ENCODE data around the gene SNX14.

- TF ChIP-seq GABPA (IDR thresholded peaks at IDR 0.05; ENCODE audit: low read depth) (no peak), CTCF (IDR thresholded peaks at IDR 0.05; ENCODE audit: insufficient read depth, low read length) (no peak), POLR2AphosphoS5 (IDR thresholded peaks at IDR 0.05; ENCODE audit: low read depth) (0 out of 2 replicates have a peak, but pooled peaks have one; percentile 4)
Measured at GRCh38 chr6:85594197-85594930, 706 bp upstream of the SNX14 start.

All from HL-60 (cell line).